Liver (tissue), 9 donors: Measurements from ENCODE around the gene THOC5. TPM values are rescaled to one million over a fixed set of nuclear protein-coding genes. Genes with fewer than 3 reads are reported as not detected.

Source experiments
- DNase-seq: peaks from one replicate; pipeline ENCODE4 v3.0.0-alpha.2; 2017; ENCODE audit warnings: low spot score
- H3K27ac ChIP-seq, 2 donors: one replicate each; pipeline ENCODE4 v1.7.0; 2013; ENCODE audit warnings: inconsistent platforms in 2 of 2, low read length in 2 of 2, control low read depth in 1 of 2, low read depth in 1 of 2, mild to moderate bottlenecking in 1 of 2
- H3K27me3 ChIP-seq, 4 donors: one replicate each; pipeline versions ENCODE4 v1.6.1 to v1.7.0; 2013; ENCODE audit warnings: low read length in 3 of 4, inconsistent platforms in 1 of 4, mild to moderate bottlenecking in 1 of 4, moderate library complexity in 1 of 4; ENCODE audit not compliant: control insufficient read depth in 4 of 4, insufficient read depth in 4 of 4
- H3K36me3 ChIP-seq, 4 donors: one replicate each; pipeline versions ENCODE4 v1.6.1 to v1.7.0; 2013; ENCODE audit warnings: low read length in 3 of 4, mild to moderate bottlenecking in 3 of 4, low read depth in 1 of 4, moderate library complexity in 1 of 4; ENCODE audit not compliant: control insufficient read depth in 4 of 4, insufficient read depth in 3 of 4
- H3K4me1 ChIP-seq, 4 donors: one replicate each; pipeline versions ENCODE4 v1.6.1 to v1.7.0; 2013; ENCODE audit warnings: low read length in 3 of 4, mild to moderate bottlenecking in 3 of 4, moderate library complexity in 1 of 4; ENCODE audit not compliant: control insufficient read depth in 4 of 4, insufficient read depth in 4 of 4
- H3K4me3 ChIP-seq, 3 donors: one replicate each; pipeline versions ENCODE4 v1.6.1 to v1.7.0; 2013; ENCODE audit warnings: low read length in 3 of 3, control low read depth in 1 of 3, low read depth in 1 of 3, mild to moderate bottlenecking in 1 of 3
- H3K9ac ChIP-seq, 2 donors: one replicate each; pipeline ENCODE4 v1.7.0; 2013; ENCODE audit warnings: low read length in 2 of 2, mild to moderate bottlenecking in 2 of 2, moderate library complexity in 2 of 2, control low read depth in 1 of 2, low read depth in 1 of 2
- H3K9me3 ChIP-seq, 4 donors: one replicate each; pipeline versions ENCODE4 v1.6.1 to v1.7.0; 2013; ENCODE audit warnings: low read length in 3 of 4; ENCODE audit not compliant: control insufficient read depth in 4 of 4
- ATF3 ChIP-seq: IDR thresholded peaks from 2 replicates; pipeline ENCODE4 v1.6.1; 2016; ENCODE audit warnings: antibody characterized with exemption
- CTCF ChIP-seq: fragments of 150-350 bp; IDR thresholded peaks from 2 replicates; pipeline ENCODE4 v1.5.1; 2017; ENCODE audit warnings: improper control_type of control experiment, low read depth, low read length; ENCODE audit not compliant: missing input control
- EGR1 ChIP-seq, 2 donors: IDR thresholded peaks; 2 replicates each; pipeline ENCODE4 v1.6.1; 2016 to 2018; ENCODE audit warnings: antibody characterized with exemption in 2 of 2, low read depth in 2 of 2
- FOXA1 ChIP-seq: IDR thresholded peaks from 2 replicates; pipeline ENCODE4 v1.6.1; 2016; ENCODE audit warnings: antibody characterized with exemption
- GABPA ChIP-seq, 2 donors: IDR thresholded peaks in 1 of 2; conservative IDR thresholded peaks in 1 of 2; 2 replicates each; pipeline ENCODE4 v1.6.1; 2016; ENCODE audit warnings: antibody characterized with exemption in 2 of 2, mild to moderate bottlenecking in 1 of 2, moderate library complexity in 1 of 2
- HNF4A ChIP-seq, 2 donors: conservative IDR thresholded peaks; 2 replicates each; pipeline ENCODE4 v1.6.1; 2016; ENCODE audit warnings: antibody characterized with exemption in 2 of 2, mild to moderate bottlenecking in 2 of 2
- JUND ChIP-seq, 2 donors: IDR thresholded peaks; 2 replicates each; pipeline ENCODE4 v1.6.1; 2016; ENCODE audit warnings: antibody characterized with exemption in 2 of 2
- MAX ChIP-seq: IDR thresholded peaks from 2 replicates; pipeline ENCODE4 v1.6.1; 2016; ENCODE audit warnings: antibody characterized with exemption
- NR2F2 ChIP-seq: IDR thresholded peaks from 2 replicates; pipeline ENCODE4 v1.6.1; 2016; ENCODE audit warnings: antibody characterized with exemption
- RAD21 ChIP-seq, 2 donors: IDR thresholded peaks; 2 replicates each; pipeline ENCODE4 v1.6.1; 2016; ENCODE audit warnings: antibody characterized with exemption in 2 of 2, mild to moderate bottlenecking in 2 of 2
- REST ChIP-seq: IDR thresholded peaks from 2 replicates; pipeline ENCODE4 v1.6.1; 2016; ENCODE audit warnings: antibody characterized with exemption, mild to moderate bottlenecking
- RXRA ChIP-seq, 2 donors: IDR thresholded peaks; 2 replicates each; pipeline ENCODE4 v1.6.1; 2017 to 2018; ENCODE audit warnings: antibody characterized with exemption in 2 of 2, mild to moderate bottlenecking in 1 of 2
- SP1 ChIP-seq: IDR thresholded peaks from 2 replicates; pipeline ENCODE4 v1.6.1; 2018; ENCODE audit warnings: antibody characterized with exemption, mild to moderate bottlenecking
- ZBTB33 ChIP-seq: IDR thresholded peaks from 2 replicates; pipeline ENCODE4 v1.6.1; 2016; ENCODE audit warnings: antibody characterized with exemption
- WGBS: extraction: QIAGEN DNeasy Blood & Tissue Kit; methylation state at CpG from one replicate; pipeline ENCODE4 v1.1.7; 2013; 5-methylcytosine and 5-hydroxymethylcytosine counted together
- polyA plus RNA-seq, 2 donors: library from polyadenylated mRNA; stranded (reverse) in 1 of 2; unstranded in 1 of 2; fragments of 200-250 nt in 1 of 2; fragments of >200 nt in 1 of 2; fragmentation: Nextera tagmentation in 1 of 2; extraction: Ambion mirVana in 1 of 2; gene quantifications; one replicate each; pipeline versions ENCODE4 v1.2.1 to v1.2.3, GENCODE V29; 2013 to 2015
- total RNA-seq, 2 donors: library from RNA; depleted of rRNA; stranded (reverse); fragments of >200 nt; gene quantifications; one replicate each; pipeline ENCODE4 v1.2.3, GENCODE V29; 2014
- donor health status: healthy.
- donor health status: healthy.
- donor health status: healthy.
- donor health status: healthy.
- donor health status: healthy.

The THOC5 gene
- total and polyA plus RNA-seq, 4 donors = 7.4 to 25.1 (median 14.5) TPM

GRCh38 chr22:29464581-29464980 is 89.0 kb downstream of the THOC5 start:
- Histone ChIP-seq H3K9me3 (no peaks in the 10 kb centered on the region), H3K4me3 (no peak overlapping the region), H3K27ac (no peak overlapping the region), H3K27me3 (no peaks in the 10 kb centered on the region), H3K4me1 (no peaks in the 10 kb centered on the region), H3K36me3 (no peaks in the 10 kb centered on the region), H3K9ac (no peak overlapping the region)
- 86% methylated on average over 7 of the region's 7 CpGs for whole genome bisulfite sequencing
- no peak for DNase-seq
- TF ChIP-seq RAD21 (IDR thresholded peaks at IDR 0.05) = no peak
- TF ChIP-seq GABPA (IDR thresholded peaks at IDR 0.05 in 1 of 2, conservative IDR thresholded peaks at IDR 0.05 in 1 of 2) = no peak
- no peak for TF ChIP-seq REST
- no peak for TF ChIP-seq JUND (IDR thresholded peaks at IDR 0.05)
- TF ChIP-seq ZBTB33 = no peak
- no peak for TF ChIP-seq SP1
- TF ChIP-seq ATF3 = no peak
- TF ChIP-seq HNF4A (conservative IDR thresholded peaks at IDR 0.05) = no peak
- no peak for TF ChIP-seq NR2F2

GRCh38 chr22:29463629-29464028 is 89.9 kb downstream of the THOC5 start:
- H3K36me3 ChIP-seq = no peaks in the 10 kb centered on the region
- no peaks in the 10 kb centered on the region for H3K27me3 ChIP-seq
- no peaks in the 10 kb centered on the region for H3K4me1 ChIP-seq
- DNase-seq = no peak
- 96% methylated on average over 7 of the region's 7 CpGs for WGBS
- H3K9me3 ChIP-seq = no peaks in the 10 kb centered on the region
- no peak overlapping the region for H3K4me3 ChIP-seq
- H3K27ac ChIP-seq = no peak overlapping the region
- TF ChIP-seq CTCF (no peak), RXRA (IDR thresholded peaks at IDR 0.05) (no peak), SP1 (no peak), MAX (no peak), JUND (IDR thresholded peaks at IDR 0.05) (no peak), FOXA1 (no peak), EGR1 (IDR thresholded peaks at IDR 0.05; ENCODE audit: low read depth in 2 of 2) (no peak)
- no peak overlapping the region for H3K9ac ChIP-seq
